Transverse colon (tissue), 4 donors: ENCODE results near the gene MTARC2.

ENCODE experiments used
- CTCF ChIP-seq, 5 experiments: fragments of 200-600 bp in 3 of 5; fragments of 450-650 bp in 2 of 5; sonication (generic) in 3 of 5; IDR thresholded peaks; 1 replicate in 2 of 5; 2 replicates in 3 of 5; pipeline ENCODE4 v1.5.1; 2016 to 2017; ENCODE audit warnings: antibody characterized with exemption in 5 of 5, inconsistent platforms in 3 of 5, mild to moderate bottlenecking in 2 of 5, moderate library complexity in 1 of 5
- EP300 ChIP-seq: sonication (generic); formaldehyde crosslinking; IDR thresholded peaks from one replicate; pipeline ENCODE4 v1.6.1; 2017; ENCODE audit warnings: antibody characterized with exemption, low read depth
- POLR2A ChIP-seq: fragments of 450-650 bp; IDR thresholded peaks from one replicate; pipeline ENCODE4 v1.6.1; 2016; ENCODE audit warnings: antibody characterized with exemption, mild to moderate bottlenecking, moderate library complexity
- POLR2AphosphoS5 ChIP-seq, 3 donors: sonication (generic); formaldehyde crosslinking; IDR thresholded peaks; one replicate each; pipeline ENCODE4 v1.6.1; 2016; ENCODE audit warnings: antibody characterized with exemption in 3 of 3

DNA sequence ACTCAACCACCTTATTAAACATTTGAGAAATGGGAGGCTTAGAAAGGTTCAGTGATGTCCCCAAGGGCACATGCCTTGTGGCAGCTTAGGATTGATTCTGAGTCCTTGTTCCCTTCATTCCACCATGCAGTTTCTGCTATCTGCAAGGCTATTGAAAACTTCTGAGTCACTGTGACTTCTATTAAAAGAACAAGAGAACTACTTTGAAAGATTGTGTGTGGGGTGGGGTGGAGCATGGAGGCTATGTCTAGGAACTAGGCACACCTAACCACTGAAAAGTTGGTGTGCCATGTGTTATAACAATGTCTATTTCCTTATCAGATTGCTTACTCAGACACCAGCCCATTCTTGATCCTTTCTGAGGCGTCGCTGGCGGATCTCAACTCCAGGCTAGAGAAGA lies 49.4 kb downstream of the MTARC2 start:
- no peak for TF ChIP-seq EP300
- no peak for TF ChIP-seq CTCF (IDR thresholded peaks at IDR 0.05)
- TF ChIP-seq POLR2A = no peak
- TF ChIP-seq POLR2AphosphoS5 (IDR thresholded peaks at IDR 0.05) = no peak
